Choroid plexus epithelial cell (primary cell): ENCODE measurements around the gene KIAA0825.

Experiments
- DNase-seq: peaks from one replicate; pipeline ENCODE4 v3.0.0-alpha.2; 2010; ENCODE audit warnings: low read depth
- H3K4me3 ChIP-seq: 2 replicates; pipeline ENCODE4 v1.5.1; 2011; ENCODE audit warnings: low read depth, mild to moderate bottlenecking, control low read depth, low read length, moderate library complexity
- TF ChIP-seq, protein P1 (sequence below): conservative IDR thresholded peaks from 2 replicates; pipeline ENCODE4 v1.5.1; 2011; ENCODE audit warnings: low read depth, mild to moderate bottlenecking, control low read depth, inconsistent platforms, low read length, moderate library complexity

The KIAA0825 gene

GRCh38 chr5:94276048-94276447 lies 342.4 kb downstream of the KIAA0825 start:
- TF ChIP-seq, protein P1, sequence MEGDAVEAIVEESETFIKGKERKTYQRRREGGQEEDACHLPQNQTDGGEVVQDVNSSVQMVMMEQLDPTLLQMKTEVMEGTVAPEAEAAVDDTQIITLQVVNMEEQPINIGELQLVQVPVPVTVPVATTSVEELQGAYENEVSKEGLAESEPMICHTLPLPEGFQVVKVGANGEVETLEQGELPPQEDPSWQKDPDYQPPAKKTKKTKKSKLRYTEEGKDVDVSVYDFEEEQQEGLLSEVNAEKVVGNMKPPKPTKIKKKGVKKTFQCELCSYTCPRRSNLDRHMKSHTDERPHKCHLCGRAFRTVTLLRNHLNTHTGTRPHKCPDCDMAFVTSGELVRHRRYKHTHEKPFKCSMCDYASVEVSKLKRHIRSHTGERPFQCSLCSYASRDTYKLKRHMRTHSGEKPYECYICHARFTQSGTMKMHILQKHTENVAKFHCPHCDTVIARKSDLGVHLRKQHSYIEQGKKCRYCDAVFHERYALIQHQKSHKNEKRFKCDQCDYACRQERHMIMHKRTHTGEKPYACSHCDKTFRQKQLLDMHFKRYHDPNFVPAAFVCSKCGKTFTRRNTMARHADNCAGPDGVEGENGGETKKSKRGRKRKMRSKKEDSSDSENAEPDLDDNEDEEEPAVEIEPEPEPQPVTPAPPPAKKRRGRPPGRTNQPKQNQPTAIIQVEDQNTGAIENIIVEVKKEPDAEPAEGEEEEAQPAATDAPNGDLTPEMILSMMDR: no peak
- DNase-seq: no peak
- H3K4me3 ChIP-seq: no peak overlapping the region

DNA sequence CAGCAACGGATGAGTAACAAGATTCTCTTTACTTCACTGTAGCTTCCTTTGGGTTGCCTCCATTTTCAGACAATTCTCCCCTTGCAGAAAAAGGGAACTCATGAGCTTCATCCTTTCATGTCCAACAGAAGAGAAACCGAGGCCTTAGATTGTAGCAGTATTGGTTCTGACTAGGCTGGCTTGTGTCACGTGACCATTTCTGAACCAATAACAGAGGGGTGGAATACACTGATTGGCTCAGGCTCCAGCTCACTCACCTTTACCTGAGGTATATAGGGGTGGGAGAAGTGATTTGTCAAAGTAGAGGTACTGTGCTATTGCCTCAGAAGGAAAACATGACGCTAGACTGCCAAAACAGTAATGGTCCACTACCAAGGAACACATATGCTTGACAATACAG lies 343.7 kb downstream of the KIAA0825 start:
- no peak overlapping the region for H3K4me3 ChIP-seq
- DNase-seq: no peak
- TF ChIP-seq, protein P1: no peak

GRCh38 chr5:94268226-94268625 lies 350.2 kb downstream of the KIAA0825 start:
- no peak overlapping the region for H3K4me3 ChIP-seq
- TF ChIP-seq, protein P1: no peak
- DNase-seq: no peak

- TF ChIP-seq, protein P1: no peak
- H3K4me3 ChIP-seq: no peak overlapping the region
- DNase-seq: no peak
Measured at GRCh38 chr5:94267350-94267899, 351.0 kb downstream of the KIAA0825 start.

GRCh38 chr5:94266170-94266569 lies 352.2 kb downstream of the KIAA0825 start:
- no peak for DNase-seq
- TF ChIP-seq, protein P1: no peak
- no peak overlapping the region for H3K4me3 ChIP-seq

- DNase-seq: no peak
- TF ChIP-seq, protein P1: no peak
Measured at GRCh38 chr5:94263068-94263467, 355.3 kb downstream of the KIAA0825 start.

DNA sequence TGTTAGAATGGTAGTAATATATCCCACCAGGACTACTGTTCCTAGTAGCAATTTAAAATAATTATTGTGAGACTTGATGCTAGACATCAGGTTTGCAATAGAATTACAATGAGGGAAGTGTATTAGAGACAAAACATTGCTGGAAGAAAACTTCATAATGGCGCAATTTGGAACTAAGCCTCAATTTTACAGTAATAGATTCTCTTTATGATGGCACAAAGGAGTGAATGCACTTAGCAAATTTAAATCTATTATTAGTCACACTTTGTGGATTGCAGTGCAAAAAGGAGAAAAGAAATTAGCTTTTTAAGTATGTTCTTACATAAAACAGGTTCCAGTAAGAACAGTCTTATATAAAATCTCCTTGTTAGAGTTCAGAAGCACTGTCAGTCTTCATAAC lies 358.3 kb downstream of the KIAA0825 start:
- no peak overlapping the region for H3K4me3 ChIP-seq
- TF ChIP-seq, protein P1: no peak
- no peak for DNase-seq

More at GRCh38 chr5:94263068-94263467, 355.3 kb downstream of the KIAA0825 start:
- no peak overlapping the region for H3K4me3 ChIP-seq
